GM18526 (cell line): ENCODE data around the gene ITPA.

Source experiments
- POLR2A ChIP-seq: IDR thresholded peaks from 3 replicates; pipeline ENCODE4 v1.6.1; 2011; ENCODE audit not compliant: insufficient read length; ENCODE audit errors: extremely low read depth

The ITPA gene

GRCh38 chr20:3244613-3245012 is 35.3 kb downstream of the ITPA start:
- TF ChIP-seq POLR2A = no peak

GRCh38 chr20:3245156-3245555 is 35.9 kb downstream of the ITPA start:
- TF ChIP-seq POLR2A = no peak

GRCh38 chr20:3245711-3246110 is 36.4 kb downstream of the ITPA start:
- TF ChIP-seq POLR2A = no peak

GRCh38 chr20:3246682-3247081 is 37.4 kb downstream of the ITPA start:
- no peak for TF ChIP-seq POLR2A

GRCh38 chr20:3247638-3248037 is 38.3 kb downstream of the ITPA start:
- no peak for TF ChIP-seq POLR2A

- TF ChIP-seq POLR2A = no peak
Measured at GRCh38 chr20:3248167-3248992, 39.1 kb downstream of the ITPA start.

- no peak for TF ChIP-seq POLR2A
Measured at GRCh38 chr20:3248993-3249347, 39.7 kb downstream of the ITPA start.

- TF ChIP-seq POLR2A = no peak
Measured at GRCh38 chr20:3250091-3250504, 40.8 kb downstream of the ITPA start.

- no peak for TF ChIP-seq POLR2A
Measured at GRCh38 chr20:3251806-3252205, 42.5 kb downstream of the ITPA start.

- no peak for TF ChIP-seq POLR2A
Measured at GRCh38 chr20:3255728-3256127, 46.4 kb downstream of the ITPA start.

- no peak for TF ChIP-seq POLR2A
Measured at GRCh38 chr20:3258429-3258828, 49.1 kb downstream of the ITPA start.

- no peak for TF ChIP-seq POLR2A
Measured at GRCh38 chr20:3262566-3262965, 53.3 kb downstream of the ITPA start.

- no peak for TF ChIP-seq POLR2A
Measured at GRCh38 chr20:3270051-3270450, 60.8 kb downstream of the ITPA start.

- TF ChIP-seq POLR2A = no peak
Measured at GRCh38 chr20:3273371-3273770, 64.1 kb downstream of the ITPA start.
